WTC11 (cell line): ENCODE measurements around the gene ILF3.

Experiments used
- MYBL2 ChIP-seq: sonication (generic); formaldehyde crosslinking; IDR thresholded peaks from 2 replicates; pipeline ENCODE4 v1.8.1; 2023; ENCODE audit warnings: mild to moderate bottlenecking, moderate library complexity, missing genetic modification reagents
- ZNF232 ChIP-seq: sonication (generic); formaldehyde crosslinking; IDR thresholded peaks from 2 replicates; pipeline ENCODE4 v1.8.0; 2022; ENCODE audit warnings: mild to moderate bottlenecking, missing genetic modification reagents
- TF ChIP-seq, protein P1 (sequence below): sonication (generic); formaldehyde crosslinking; conservative IDR thresholded peaks from 2 replicates; pipeline ENCODE4 v1.8.1; 2023; ENCODE audit warnings: mild to moderate bottlenecking, low read depth, missing genetic modification reagents, moderate library complexity

DNA sequence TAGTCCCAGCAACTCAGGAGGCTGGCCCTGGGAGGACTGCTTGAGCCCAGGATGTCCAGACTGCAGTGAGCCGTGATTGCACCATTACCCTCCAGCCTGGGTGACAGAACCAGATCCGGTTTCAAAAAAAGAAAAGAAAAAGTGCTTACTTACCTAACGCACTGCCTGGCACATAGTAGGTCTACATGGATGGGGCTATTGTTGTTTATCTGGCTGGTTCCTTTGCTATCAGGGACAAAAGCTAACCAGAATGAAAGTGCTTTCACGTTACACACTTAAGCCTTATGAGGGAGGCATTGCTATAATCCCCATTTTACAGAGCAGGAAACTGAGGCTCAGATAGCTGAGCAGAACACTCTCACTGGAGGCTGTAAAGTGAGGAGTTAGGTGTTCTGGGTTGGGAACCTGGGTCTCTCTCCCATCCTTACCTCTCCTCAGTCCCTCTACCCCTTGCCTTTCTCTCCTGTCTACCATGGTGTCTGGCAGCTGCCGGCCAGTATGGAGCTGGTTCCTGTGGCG, 66.5 kb downstream of the ILF3 start:
- TF ChIP-seq ZNF232 (CRISPR knock-in tag) (no peak), MYBL2 (no peak)
- TF ChIP-seq, protein P1, sequence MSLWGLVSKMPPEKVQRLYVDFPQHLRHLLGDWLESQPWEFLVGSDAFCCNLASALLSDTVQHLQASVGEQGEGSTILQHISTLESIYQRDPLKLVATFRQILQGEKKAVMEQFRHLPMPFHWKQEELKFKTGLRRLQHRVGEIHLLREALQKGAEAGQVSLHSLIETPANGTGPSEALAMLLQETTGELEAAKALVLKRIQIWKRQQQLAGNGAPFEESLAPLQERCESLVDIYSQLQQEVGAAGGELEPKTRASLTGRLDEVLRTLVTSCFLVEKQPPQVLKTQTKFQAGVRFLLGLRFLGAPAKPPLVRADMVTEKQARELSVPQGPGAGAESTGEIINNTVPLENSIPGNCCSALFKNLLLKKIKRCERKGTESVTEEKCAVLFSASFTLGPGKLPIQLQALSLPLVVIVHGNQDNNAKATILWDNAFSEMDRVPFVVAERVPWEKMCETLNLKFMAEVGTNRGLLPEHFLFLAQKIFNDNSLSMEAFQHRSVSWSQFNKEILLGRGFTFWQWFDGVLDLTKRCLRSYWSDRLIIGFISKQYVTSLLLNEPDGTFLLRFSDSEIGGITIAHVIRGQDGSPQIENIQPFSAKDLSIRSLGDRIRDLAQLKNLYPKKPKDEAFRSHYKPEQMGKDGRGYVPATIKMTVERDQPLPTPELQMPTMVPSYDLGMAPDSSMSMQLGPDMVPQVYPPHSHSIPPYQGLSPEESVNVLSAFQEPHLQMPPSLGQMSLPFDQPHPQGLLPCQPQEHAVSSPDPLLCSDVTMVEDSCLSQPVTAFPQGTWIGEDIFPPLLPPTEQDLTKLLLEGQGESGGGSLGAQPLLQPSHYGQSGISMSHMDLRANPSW (CRISPR knock-in tag), result no peak
